NOMO-1 treated with DMSO at 0.1 percent for 48 hours (cell line): ENCODE measurements around the gene CCDC57.

ENCODE experiments used
- DNase-seq: peaks from one replicate; lab custom pipeline; 2025; ENCODE audit not compliant: unreplicated experiment; lab: John Stamatoyannopoulos, UW

CCDC57 gene

DNA sequence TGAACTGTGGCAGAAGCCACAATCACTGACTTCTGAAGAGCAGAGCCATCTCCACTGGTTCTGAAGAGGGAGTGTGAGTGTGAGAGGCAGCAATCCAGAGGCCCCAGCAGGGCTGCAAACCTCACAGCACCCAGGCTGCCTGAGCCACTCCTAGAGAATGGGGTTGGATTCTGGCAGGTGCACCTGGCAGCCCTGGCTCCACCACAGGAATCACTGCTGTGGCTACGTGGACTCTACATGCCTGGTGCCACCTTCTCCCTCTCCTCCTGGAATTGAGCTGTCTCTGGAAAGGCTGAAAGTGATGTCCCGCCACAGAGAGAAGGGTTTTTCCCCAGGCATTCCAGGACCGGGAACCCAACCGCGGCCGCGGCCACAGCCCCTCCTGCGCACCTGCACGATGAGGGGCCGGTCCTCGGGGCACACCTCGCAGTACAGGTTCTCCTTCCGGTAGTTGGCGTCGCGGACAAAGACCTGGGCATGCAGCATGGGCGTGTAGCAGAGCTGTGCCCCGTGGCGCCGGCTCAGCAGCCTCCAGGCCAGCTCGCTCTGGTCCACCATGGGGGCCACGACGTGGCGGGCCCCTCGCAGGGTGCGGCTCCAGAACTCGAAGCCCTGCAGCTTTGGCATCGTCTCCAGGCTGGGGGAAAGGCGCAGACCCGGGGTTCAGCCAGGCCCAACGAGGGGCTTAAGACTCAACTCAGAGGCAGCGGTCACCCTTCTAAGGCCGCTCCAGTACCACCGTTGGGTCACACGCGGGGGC, 148.0 kb downstream of the CCDC57 start:
- DNase-seq, result no peak

DNA sequence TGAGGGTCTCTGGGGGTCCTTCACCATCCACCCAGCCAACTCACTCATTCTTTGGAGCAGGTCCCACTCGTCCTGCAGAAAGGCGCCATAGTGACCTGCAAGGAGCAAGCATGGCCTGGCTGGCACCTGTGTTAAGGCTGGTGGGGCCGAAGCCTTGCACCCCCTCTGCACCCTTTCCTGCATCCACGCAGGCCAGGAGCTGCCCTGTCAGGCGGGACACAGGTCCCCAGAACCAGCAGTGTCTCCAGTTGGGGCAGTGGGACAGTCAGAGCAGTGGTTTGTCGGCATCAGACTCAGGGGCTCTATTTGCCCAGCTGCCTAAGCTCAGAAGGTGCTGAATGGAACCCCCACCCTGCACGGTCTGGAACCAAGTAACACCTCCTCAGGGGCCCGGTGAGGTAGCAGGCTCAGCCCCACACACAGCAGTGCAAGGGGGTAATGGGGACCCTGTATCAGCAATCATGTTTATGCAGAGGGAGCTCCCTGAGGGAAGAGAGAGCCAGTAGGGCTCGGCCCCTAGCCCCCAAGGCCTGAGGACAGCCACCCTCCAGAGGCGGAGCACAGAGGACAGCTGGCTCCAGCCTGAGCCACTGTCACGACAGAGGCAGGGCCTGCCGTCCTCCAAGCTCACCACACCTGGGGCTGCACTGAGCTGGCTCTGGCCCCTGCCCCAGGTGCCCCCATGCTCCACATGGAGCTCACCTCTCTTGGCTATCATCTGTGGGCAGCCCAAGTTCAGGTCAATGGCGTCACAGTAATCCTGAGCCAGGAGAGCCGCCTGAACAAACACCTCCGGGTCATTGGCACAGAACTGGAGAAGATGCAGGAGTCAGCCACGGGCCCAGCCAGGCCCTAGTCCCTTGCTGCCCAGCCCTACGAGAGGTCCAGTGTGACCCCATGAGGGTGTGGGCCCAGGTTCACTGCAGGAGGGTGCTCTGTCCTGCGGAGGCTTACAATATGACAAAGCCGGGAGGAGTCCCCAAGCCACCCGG, 148.9 kb downstream of the CCDC57 start:
- DNase-seq, result no peak

DNA sequence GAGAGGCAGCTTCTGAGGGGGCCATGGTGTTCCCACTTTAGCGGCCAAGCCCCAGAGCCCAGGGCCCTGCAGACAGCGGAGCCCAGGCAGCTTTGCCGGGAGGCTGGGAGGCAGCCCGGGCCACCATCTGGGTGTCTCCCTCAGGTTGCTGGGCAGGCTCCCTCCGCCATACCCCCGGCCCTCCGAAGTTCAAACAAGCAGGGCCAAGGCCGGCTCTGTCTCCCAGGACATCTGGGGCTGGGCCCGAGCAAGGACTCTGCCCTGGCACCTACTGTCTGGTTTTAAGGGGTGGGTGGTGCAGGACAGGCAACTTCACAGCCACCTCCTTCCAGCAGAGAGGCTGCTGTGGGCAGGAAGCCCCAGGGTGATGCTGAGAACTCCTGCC, 149.7 kb downstream of the CCDC57 start:
- DNase-seq, result no peak

DNA sequence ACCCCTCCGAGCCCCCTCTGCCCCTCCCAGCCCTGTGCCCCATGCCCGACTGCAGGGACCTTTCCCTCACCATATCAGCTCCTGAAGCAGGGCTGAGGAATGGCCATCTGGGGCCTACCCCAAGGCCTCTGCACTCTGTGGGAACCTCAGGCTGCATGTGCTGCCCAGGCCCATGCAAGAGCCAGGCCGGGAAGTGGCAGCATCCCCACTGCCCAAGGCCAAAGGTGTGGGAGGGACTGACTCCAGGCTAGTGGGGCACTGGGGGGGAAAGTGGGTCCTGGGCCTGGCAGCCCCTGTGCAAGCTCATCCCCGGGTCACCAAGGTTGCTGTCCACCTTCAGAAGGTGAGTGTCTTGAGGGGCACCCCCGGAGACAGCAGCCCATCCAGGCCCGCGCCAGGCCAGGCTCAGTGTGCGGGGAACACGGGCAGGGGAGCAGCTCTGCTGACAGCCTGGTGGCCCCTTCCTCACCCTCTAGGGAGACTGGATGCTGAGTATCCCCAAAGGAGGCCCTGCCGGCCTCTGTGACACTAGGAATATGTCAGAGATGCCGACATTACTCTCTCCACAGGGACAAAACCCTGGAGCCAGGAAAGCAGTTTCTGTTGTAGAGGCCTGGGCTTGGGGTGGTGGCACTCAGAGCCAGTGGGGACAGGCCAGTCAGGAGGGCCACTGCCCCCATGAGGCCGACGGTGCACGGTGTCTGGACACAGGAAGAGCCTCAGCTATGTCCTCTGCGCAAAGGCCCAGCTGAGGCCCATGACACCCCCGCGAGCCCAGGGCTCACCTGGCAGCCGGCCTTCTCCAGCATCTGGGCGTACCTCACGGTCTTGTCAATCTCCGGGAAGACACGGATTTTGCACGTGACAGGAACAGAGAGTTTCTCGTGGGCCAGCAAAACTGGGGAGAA, 150.3 kb downstream of the CCDC57 start:
- no peak for DNase-seq

DNA sequence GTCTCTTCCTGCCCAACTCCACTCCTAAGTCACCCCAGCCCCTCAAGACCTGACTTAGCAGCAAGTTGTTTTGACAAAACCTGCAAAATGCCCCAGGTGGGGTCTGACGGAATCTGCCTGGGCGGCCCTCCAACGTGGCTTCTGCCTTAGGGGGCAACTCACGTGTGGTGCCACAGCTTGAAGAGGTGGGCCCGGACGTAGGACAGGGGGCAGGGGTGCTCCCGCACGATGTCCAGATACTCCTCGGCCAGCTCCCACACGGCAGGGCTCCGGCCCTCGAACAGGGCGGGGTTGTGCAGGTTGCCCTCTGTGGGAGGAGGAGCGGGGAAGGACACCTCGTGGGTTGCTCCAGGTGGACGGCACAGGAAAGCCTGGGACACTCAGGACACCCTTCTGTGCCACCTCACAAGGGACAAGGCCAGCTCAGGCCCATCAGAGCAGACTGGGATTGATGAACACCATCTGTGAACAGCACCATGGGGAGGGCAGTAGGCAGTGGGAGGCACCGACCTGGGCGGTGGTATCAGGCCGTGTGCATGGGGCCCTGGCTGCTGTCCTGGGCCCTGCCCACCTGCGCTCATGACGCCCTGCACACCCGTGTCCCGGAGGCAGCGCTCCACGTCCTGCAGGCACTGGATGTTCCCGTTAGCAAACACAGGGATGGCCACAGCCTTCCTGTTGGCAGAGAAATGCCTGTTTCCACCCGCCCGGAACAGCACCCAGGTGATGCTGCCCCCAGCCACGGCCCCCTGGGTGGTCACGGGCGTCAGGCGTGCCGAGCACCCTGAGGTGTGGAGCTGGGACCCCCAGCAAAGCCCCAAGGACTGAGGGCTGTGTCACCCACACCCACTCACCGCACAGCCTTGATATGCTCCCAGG, 151.4 kb downstream of the CCDC57 start:
- DNase-seq, result no peak

DNA sequence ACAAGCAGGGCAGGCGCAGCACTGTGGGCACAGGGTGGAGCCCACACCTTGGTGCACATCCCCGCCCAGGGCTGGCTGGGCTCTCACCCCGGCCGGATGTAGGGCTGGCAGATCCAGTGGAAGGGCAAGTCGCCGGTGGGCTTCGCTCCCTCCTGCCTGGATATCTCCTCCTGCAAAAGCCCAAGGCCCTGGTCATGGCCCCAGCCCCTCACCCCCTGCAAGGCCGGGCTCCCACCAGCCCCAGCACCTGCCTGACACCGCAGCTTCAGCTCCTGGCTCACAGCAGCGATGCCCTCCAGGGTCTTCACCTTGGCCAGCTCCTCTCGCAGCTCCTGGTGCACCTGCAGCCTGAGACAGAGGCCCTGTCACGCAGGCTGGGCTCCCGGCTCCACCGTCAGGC, 152.0 kb downstream of the CCDC57 start:
- DNase-seq, result no peak

DNA sequence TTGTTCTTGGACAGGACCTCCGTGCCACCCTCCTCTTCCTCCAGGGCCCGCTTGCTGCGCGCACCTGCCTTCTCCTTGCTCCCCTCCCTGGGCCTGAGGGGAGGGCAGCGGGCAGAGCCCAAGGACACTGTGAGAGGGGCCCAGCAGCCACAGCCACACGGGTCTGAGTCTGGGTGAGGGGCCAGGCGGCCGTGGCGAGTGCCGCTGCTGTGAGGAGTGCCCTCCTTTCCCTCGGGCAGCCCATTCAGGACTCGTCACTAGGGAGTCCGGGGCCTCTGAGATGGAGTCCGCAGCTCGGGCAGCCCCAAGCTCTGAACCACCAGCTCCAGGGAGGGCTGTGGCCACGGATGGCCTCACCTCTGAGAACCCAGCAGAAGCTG, 152.7 kb downstream of the CCDC57 start:
- no peak for DNase-seq

DNA sequence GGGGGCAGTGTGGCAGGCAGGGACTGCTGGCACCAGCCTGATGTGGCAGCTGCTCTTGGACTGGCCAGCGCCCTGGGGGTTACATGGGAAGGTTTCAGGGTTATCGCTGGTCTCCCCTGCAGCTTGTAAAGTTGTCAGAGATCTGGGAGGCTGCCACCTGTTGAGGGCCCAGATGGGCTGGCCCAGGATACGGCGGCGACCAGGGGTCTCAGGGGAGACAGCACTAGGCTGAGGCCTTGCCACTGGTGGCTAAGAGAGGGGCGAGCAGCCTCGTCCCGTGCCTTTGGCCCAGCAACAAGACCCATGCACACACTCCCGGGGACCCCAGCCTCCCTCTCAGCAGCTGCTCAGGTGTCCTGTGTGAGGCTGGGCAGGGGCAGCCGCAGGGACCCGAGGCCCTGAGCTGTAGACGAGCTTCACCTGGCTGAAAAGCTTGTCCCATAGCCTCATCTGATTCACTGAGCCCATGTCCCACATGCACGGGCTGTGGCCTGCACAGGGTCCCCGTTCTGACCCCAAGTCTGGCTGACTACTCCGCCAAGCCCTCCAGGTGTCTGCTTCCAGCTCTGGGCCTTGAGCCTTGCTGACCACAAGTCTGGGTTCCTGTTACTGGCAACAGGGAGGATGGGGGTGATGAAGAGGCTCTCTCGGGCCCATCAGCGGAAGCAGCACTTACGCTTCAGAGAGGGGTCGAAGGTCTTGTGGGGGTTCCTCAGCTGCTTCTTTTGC, 153.2 kb downstream of the CCDC57 start:
- no peak for DNase-seq

DNA sequence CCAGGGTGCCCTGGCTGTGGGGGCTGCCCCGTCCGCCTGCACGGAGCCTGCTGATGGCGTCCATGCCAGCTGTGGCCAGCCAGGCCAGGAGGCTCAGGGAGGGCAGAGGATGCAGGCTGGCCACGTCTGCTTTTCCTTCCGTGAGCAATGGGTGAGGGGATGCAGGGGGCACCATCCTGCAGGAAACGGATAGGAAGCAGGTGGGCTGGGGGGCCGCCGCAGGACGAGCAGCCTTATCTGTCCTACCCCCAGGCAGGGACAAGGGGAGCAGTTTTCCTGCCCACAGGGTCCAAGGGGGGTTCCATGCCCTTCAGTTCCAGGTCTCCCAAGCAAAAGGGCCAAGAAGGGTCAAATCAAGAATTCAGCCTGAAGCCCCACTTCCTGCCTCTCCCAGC, 153.8 kb downstream of the CCDC57 start:
- DNase-seq, result no peak

DNA sequence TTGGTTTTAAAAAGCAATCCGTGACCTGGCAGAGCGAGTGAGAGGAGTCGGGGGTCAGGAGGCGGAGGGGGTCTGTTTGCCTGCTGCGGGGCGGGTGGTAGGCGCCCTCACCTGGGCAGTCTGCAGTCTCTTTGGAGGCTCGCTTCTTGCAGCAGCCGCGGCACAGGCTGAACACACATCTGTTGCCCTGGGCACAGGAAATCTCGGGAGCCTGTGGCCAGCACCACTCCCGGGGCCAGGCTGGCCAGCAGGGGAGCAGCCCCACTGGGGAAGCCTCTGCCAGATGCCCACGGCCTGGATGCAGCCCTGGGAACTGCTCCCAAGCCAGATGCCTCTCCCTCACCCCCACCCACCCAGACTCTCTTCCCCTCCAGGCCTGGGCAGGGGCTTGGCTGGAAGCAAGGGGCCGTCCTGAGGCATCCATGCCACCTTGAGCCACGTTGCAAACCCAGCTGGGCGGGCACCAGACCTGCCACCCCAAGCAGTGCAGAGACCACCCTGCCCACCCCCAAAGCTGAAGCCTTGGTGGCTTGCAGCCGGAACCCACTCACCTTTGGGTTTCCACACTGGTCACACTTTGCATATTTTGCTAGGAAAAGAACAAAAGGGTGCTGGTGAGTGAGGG, 154.3 kb downstream of the CCDC57 start:
- DNase-seq, result no peak

DNA sequence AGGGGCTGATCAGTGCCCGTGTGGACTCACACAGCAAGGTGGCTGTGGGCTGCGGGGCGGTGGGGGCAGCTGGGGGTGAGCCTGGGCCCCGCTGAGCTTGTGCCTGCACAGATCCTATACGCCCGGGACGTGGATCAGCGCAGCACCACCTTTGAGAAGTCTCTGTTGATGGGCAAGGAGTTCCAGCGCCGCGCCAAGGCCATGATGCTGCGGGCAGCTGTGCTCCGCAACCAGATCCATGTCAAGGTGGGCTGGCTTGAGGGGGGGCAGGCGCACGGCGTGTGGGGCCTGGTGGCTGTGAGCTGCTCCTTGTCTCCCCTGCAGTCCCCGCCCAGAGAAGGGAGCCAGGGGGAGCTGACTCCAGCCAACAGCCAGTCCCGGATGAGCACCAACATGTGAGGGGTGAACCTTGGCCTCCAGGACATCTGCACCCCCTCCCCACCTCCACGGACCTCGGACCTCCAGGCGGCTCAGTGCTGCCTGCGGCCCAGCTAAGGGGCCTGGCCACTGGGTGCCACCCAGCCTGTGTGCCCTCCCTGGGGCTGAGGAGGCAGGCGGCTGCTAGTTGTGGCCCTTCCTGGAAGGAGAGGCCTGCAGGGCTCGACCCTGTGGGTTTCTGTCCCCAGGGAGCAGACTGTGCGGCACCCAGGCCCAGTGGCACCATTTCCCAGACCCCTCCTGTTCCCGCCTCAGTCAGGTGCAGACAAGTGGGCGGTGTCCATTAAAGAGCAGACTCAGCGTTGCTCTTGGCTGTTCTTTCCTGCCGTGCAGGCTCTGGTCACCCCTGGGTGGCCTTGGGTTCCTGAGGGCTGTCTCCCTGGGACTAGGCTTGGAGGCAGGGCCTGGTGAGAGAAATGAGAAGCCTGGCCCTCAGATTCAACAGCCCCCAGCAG, 155.7 kb downstream of the CCDC57 start:
- DNase-seq, result no peak

DNA sequence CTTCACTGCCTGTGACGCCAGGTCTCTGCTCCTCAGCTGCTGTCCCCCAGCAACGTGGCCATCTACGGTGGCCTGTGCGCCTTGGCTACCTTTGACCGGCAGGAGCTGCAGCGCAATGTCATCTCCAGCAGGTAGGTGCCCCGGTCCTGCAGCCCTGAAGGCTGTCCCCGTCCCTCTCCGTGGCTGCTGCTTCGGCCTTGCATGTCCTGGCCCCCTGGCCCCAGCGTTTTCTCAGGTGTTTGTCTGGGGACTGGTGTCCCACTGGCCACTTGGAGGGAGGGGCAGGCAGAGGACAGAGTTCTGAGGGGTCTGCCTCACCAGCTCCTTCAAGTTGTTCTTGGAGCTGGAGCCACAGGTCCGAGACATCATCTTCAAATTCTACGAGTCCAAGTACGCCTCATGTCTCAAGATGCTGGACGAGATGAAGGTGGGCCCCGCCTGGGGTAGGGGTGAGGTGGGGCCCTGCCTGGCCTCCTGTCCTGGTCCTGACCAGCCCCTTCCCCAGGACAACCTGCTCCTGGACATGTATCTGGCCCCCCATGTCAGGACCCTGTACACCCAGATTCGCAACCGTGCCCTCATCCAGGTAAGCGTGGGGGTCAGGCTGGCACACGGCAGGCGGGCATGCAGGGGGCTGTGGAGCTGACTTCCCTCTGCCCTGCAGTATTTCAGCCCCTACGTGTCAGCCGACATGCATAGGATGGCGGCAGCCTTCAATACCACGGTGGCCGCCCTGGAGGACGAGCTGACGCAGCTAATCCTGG, 156.5 kb downstream of the CCDC57 start:
- DNase-seq, result no peak

DNA sequence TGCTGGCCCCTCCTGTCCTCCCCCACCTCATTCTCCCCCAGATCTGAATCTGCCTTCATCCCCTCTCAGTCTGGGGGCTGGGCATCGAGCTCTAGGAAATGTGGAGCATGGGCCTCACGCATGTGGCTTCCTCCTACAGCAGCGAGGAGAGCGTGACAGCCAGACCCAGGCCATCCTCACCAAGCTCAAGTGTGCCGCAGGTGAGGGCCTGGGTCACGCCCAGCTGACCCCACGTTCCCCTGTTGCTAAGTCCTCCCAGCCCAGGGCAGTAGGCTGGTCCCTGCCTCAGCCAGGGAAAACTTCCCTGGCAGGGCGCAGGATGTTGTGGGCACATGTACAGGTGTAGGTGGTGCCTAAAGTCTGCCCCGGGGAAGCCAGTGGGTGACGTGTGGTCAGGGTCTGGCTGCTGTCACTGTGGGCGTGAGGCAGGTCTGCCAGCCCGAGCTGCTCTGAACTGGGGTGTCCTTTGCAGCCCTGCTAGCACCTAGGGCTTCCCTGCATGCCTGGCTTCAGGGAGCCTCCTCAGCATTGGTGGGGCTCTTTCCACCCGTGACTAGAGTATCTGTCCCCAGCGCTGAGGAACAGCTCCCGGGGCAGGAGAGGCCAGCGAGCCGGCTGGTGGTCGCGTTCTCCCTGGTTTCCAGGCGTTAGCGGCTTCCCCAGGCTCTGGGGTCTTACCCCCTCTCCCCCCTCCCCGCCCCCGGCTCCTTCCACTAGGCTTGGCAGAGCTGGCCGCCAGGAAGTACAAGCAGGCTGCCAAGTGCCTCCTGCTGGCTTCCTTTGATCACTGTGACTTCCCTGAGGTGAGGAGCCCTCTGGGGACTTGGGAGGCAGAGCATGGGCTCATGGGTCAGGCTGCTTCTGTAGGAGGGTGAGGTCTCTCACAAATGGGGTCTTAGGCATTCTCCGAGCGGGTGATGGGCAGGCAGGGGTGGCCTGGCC, 157.3 kb downstream of the CCDC57 start:
- no peak for DNase-seq

DNA sequence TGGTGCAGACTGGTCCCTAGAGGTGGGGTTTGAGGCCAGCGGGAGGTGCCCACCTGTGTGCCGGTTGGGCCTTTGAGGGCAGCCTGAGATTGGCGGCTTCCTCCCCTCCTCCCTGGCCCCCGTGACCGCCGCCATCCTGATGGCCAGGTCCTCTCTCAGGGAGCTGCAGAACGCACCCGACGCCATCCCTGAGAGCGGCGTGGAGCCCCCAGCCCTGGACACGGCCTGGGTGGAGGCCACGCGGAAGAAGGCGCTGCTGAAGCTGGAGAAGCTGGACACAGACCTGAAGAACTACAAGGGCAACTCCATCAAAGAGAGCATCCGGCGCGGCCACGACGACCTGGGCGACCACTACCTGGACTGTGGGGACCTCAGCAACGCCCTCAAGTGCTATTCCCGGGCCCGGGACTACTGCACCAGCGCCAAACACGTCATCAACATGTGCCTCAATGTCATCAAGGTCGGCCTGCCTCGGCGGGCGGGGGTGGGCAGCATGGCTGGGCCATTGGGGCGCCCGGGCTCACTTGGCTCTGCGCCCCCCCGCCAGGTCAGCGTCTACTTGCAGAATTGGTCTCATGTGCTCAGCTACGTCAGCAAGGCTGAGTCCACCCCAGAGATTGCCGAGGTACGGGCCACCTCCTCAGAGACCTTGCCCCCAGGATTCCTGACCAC, 158.2 kb downstream of the CCDC57 start:
- no peak for DNase-seq

DNA sequence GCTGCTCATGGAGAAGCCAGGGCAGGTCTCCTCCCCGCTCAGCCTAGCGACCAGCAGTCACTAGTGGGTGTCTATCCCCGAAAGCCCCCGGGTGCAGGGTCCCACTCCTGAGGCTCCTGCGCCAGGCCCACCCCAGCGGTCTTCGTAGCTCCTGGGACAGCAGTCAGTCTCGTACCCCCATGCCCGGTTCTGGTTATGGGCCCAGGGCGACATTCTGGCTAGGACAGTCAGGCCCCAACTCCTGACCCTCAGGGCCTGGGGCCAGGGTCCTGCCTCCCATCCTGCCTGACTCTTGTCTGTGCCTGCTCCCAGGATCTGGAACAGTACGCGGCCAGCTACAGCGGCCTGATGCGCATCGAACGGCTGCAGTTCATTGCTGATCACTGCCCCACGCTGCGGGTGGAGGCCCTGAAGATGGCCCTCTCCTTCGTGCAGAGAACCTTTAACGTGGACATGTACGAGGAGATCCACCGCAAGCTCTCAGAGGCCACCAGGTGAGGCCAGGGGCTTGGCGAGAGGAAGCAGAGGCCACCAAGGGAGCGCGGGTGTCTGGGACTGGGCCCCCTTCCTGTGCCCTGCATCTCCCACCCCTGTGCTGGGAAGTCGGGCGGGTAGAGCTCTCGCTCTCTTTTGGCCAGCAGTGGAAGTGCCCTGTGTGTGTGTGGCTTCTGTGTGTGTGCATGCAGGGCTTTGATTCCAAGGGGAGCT, 158.9 kb downstream of the CCDC57 start:
- DNase-seq, result no peak
